ENCODE measurements around the gene SPTBN1. TPM values are rescaled to one million over a fixed set of nuclear protein-coding genes. Genes with fewer than 3 reads are reported as not detected.
A peak's percentile ranks its signal among the peaks of the same experiment; 100 is the strongest.

The SPTBN1 gene
- total RNA-seq, 1 experiment from 2014 or later = 204 TPM

- TF ChIP-seq, protein P1, sequence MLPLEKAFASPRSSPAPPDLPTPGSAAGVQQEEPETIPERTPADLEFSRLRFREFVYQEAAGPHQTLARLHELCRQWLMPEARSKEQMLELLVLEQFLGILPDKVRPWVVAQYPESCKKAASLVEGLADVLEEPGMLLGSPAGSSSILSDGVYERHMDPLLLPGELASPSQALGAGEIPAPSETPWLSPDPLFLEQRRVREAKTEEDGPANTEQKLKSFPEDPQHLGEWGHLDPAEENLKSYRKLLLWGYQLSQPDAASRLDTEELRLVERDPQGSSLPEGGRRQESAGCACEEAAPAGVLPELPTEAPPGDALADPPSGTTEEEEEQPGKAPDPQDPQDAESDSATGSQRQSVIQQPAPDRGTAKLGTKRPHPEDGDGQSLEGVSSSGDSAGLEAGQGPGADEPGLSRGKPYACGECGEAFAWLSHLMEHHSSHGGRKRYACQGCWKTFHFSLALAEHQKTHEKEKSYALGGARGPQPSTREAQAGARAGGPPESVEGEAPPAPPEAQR (CRISPR knock-in tag; IDR thresholded peaks at IDR 0.05) = no peak
- no peak for TF ChIP-seq JAZF1 (CRISPR knock-in tag; IDR thresholded peaks at IDR 0.05)
- TF ChIP-seq, protein P2, sequence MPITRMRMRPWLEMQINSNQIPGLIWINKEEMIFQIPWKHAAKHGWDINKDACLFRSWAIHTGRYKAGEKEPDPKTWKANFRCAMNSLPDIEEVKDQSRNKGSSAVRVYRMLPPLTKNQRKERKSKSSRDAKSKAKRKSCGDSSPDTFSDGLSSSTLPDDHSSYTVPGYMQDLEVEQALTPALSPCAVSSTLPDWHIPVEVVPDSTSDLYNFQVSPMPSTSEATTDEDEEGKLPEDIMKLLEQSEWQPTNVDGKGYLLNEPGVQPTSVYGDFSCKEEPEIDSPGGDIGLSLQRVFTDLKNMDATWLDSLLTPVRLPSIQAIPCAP (CRISPR knock-in tag; IDR thresholded peaks at IDR 0.05) = no peak
- TF ChIP-seq NR1H2 (CRISPR knock-in tag; IDR thresholded peaks at IDR 0.05) = no peak
- TF ChIP-seq KAT7 (CRISPR knock-in tag; IDR thresholded peaks at IDR 0.05; ENCODE audit: borderline replicate concordance) = no peak
- no peak for TF ChIP-seq PRRX2 (CRISPR knock-in tag; IDR thresholded peaks at IDR 0.05)
- TF ChIP-seq MXD4 (CRISPR knock-in tag; IDR thresholded peaks at IDR 0.05; ENCODE audit: borderline replicate concordance) = no peak
- TF ChIP-seq ERG (CRISPR knock-in tag; IDR thresholded peaks at IDR 0.05) = no peak
Observed at GRCh38 chr2:54618646-54619565, 162.8 kb downstream of the SPTBN1 start (continued).

DNA sequence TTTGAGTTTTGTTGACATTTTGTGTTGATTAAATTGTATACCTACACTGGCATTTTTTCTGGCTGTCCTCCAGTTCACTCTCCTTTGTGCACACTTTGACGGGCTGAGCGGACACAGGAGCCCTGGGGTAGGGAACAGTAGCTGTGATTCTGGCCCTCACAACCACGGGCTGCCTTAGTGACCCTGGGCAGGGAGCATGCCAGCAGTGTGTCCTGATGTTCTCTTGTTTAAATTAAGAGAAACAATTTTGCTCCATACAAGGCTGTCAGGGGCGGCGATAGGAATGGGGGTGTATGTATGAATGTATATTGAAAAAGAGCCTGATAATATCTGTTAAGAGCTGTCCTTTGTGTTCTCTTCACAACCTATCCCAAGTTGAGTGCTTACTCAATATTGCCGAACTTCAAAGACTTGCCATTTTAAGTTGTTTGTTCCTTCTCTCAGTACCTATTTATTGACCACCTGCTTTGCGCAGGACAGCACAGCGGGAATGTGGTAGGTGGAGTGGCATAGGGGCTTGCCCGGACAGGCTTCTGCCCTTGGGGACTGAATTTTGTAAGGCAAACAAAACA lies 163.6 kb downstream of the SPTBN1 start:
- Mint-ChIP-seq H3K9me3 (no peaks in the 10 kb centered on the region), H3K4me3 (no peak overlapping the region), H3K4me1 (no peaks in the 10 kb centered on the region), H3K27ac (peak overlapping the region; percentile 39), H3K27me3 (ENCODE audit: low read depth) (no peaks in the 10 kb centered on the region), H3K36me3 (peaks cover 86% of the 10 kb centered on the region)
- TF ChIP-seq, protein P3, sequence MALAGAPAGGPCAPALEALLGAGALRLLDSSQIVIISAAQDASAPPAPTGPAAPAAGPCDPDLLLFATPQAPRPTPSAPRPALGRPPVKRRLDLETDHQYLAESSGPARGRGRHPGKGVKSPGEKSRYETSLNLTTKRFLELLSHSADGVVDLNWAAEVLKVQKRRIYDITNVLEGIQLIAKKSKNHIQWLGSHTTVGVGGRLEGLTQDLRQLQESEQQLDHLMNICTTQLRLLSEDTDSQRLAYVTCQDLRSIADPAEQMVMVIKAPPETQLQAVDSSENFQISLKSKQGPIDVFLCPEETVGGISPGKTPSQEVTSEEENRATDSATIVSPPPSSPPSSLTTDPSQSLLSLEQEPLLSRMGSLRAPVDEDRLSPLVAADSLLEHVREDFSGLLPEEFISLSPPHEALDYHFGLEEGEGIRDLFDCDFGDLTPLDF (CRISPR knock-in tag; IDR thresholded peaks at IDR 0.05) = no peak
- no peak for TF ChIP-seq CREB1 (CRISPR knock-in tag; IDR thresholded peaks at IDR 0.05)
- ATAC-seq (no peak), DNase-seq (ENCODE audit: low spot score) (no peak)
- CTCF ChIA-PET = interaction anchor here (1.8 kb wide), 1 partner anchor 45 kb away, joined by 3 read pairs; no protein-coding TSS in a partner anchor
- POLR2A ChIA-PET = interaction anchor here (0.5 kb wide), 2 partner anchors 18 to 1063 kb away, joined by 3 to 10 read pairs; no protein-coding TSS in a partner anchor

- no peaks in the 10 kb centered on the region for H3K27me3 Mint-ChIP-seq (ENCODE audit: low read depth)
- ChIA-PET POLR2A (no interaction called here), CTCF (interaction anchor here (1.8 kb wide), 1 partner anchor 44 kb away, joined by 3 read pairs; no protein-coding TSS in a partner anchor)
- no peaks in the 10 kb centered on the region for H3K9me3 Mint-ChIP-seq
- H3K4me3 Mint-ChIP-seq = no peak overlapping the region
- H3K36me3 Mint-ChIP-seq = peaks cover 87% of the 10 kb centered on the region
- no peak for DNase-seq (ENCODE audit: low spot score)
- ATAC-seq = no peak
- no peak overlapping the region for H3K27ac Mint-ChIP-seq
- no peaks in the 10 kb centered on the region for H3K4me1 Mint-ChIP-seq
- no peak for TF ChIP-seq ZNF121 (CRISPR knock-in tag; IDR thresholded peaks at IDR 0.05)
- TF ChIP-seq, protein P1 (CRISPR knock-in tag; IDR thresholded peaks at IDR 0.05) = no peak
- TF ChIP-seq MYBL2 (CRISPR knock-in tag; IDR thresholded peaks at IDR 0.05) = no peak
- no peak for TF ChIP-seq RORB (CRISPR knock-in tag; IDR thresholded peaks at IDR 0.05)
- TF ChIP-seq TEAD4 (CRISPR knock-in tag; IDR thresholded peaks at IDR 0.05) = no peak
- no peak for TF ChIP-seq ZNF138 (CRISPR knock-in tag; conservative IDR thresholded peaks at IDR 0.05)
- TF ChIP-seq, protein P2 (CRISPR knock-in tag; IDR thresholded peaks at IDR 0.05) = no peak
- no peak for TF ChIP-seq ZNF317 (CRISPR knock-in tag; IDR thresholded peaks at IDR 0.05; ENCODE audit: borderline replicate concordance, low read depth)
- TF ChIP-seq, protein P4, sequence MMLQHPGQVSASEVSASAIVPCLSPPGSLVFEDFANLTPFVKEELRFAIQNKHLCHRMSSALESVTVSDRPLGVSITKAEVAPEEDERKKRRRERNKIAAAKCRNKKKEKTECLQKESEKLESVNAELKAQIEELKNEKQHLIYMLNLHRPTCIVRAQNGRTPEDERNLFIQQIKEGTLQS (CRISPR knock-in tag; conservative IDR thresholded peaks at IDR 0.05) = no peak
- TF ChIP-seq, protein P5, sequence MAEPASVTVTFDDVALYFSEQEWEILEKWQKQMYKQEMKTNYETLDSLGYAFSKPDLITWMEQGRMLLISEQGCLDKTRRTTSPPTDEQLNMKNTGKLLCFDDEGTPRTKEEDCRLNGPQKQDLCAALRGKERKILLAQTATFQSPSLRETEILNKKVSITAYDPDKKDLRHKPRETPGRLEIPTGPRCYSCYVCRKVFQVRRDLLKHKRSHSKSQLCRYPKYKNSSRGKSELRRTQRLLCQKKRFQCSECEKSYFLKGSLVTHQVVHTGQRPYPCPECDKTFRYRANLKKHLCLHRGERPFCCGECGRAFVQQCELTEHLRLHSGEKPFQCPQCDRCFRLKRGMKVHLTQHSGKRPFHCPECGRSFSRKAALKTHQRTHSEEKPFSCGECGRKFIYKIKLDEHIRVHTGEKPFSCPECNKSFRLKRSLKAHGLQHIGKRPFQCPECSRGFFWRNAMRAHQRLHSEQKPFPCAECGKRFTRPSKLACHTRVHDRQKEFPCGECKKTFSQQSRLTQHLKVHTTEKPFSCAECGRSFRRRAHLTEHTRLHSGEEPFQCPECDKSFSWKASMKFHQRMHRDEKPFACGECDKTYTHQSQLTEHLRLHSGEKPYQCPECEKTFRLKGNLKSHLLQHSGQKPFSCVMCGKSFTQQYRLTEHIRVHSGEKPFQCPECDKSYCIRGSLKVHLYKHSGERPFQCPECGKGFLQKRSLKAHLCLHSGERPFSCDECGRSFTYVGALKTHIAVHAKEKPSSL (CRISPR knock-in tag; conservative IDR thresholded peaks at IDR 0.05) = no peak
- no peak for TF ChIP-seq ATF1 (CRISPR knock-in tag; IDR thresholded peaks at IDR 0.05)
- TF ChIP-seq NR3C1 (CRISPR knock-in tag; conservative IDR thresholded peaks at IDR 0.05; ENCODE audit: low read depth) = no peak
- TF ChIP-seq ZNF396 (CRISPR knock-in tag; IDR thresholded peaks at IDR 0.05; ENCODE audit: borderline replicate concordance) = no peak
Observed at GRCh38 chr2:54620948-54621347, 164.8 kb downstream of the SPTBN1 start.

All from WTC11 (cell line).